AG04450 (cell line): ENCODE data around the gene RASL10A. TPM values are rescaled to one million over a fixed set of nuclear protein-coding genes. Genes with fewer than 3 reads are reported as not detected.

Experiments
- CTCF ChIA-PET: fragments of 300-600, 350-600 bp; formaldehyde crosslinking; extraction: SDS; loops from one replicate; lab custom pipeline; 2022; ENCODE audit warnings: antibody characterized with exemption, inconsistent platforms; lab: Charles Lee
- POLR2A ChIA-PET: fragments of 350-600 bp; formaldehyde crosslinking; extraction: SDS; loops from one replicate; lab custom pipeline; 2021; ENCODE audit warnings: antibody characterized with exemption, inconsistent platforms; lab: Yijun Ruan, JAX
- DNase-seq: peaks from one replicate; pipeline ENCODE4 v3.0.0-alpha.2; 2011; ENCODE audit warnings: low read depth, low spot score
- H3K27ac ChIP-seq: one replicate; pipeline ENCODE4 v1.5.1; 2012; ENCODE audit warnings: low read depth, low read length, control low read depth
- H3K27me3 ChIP-seq: one replicate; pipeline ENCODE4 v1.6.0; 2012; ENCODE audit warnings: low read length; ENCODE audit not compliant: control insufficient read depth, insufficient read depth
- H3K4me3 ChIP-seq: 2 replicates; pipeline ENCODE4 v1.5.1; 2011; ENCODE audit warnings: mild to moderate bottlenecking, low read depth, low read length, control low read depth
- H3K9me3 ChIP-seq: 2 replicates; pipeline ENCODE4 v1.5.1; 2012; ENCODE audit warnings: low read length; ENCODE audit not compliant: control insufficient read depth, insufficient read depth
- CTCF ChIP-seq: IDR thresholded peaks from 2 replicates; pipeline ENCODE4 v1.5.1; 2011; ENCODE audit warnings: low read depth, low read length, control low read depth, inconsistent platforms
- polyA plus RNA-seq: library from polyadenylated mRNA; depleted of rRNA; stranded (reverse); fragments of >200 nt; gene quantifications from 2 replicates; pipeline ENCODE4 v1.2.3, GENCODE V29; 2011

Gene RASL10A
- polyA plus RNA-seq, 1 experiment = not detected

GRCh38 chr22:29331213-29331612 is 15.7 kb upstream of the RASL10A start:
- ChIA-PET CTCF (no interaction called here), POLR2A (no interaction called here)
- Histone ChIP-seq H3K4me3 (no peak overlapping the region), H3K27ac (no peak overlapping the region), H3K9me3 (no peaks in the 10 kb centered on the region; the same call in 1 of the 2 replicates), H3K27me3 (no peaks in the 10 kb centered on the region)
- no peak for TF ChIP-seq CTCF
- no peak for DNase-seq

GRCh38 chr22:29330753-29331152 is 15.3 kb upstream of the RASL10A start:
- CTCF ChIA-PET = no interaction called here
- no peak overlapping the region for H3K4me3 ChIP-seq
- no peak for TF ChIP-seq CTCF
- no peaks in the 10 kb centered on the region; the same call in 1 of the 2 replicates for H3K9me3 ChIP-seq
- H3K27me3 ChIP-seq = no peaks in the 10 kb centered on the region
- DNase-seq = no peak
- POLR2A ChIA-PET = no interaction called here
- no peak overlapping the region for H3K27ac ChIP-seq

GRCh38 chr22:29330291-29330690 is 14.8 kb upstream of the RASL10A start:
- no peaks in the 10 kb centered on the region; the same call in 1 of the 2 replicates for H3K9me3 ChIP-seq
- H3K27ac ChIP-seq = no peak overlapping the region
- CTCF ChIA-PET = no interaction called here
- no peaks in the 10 kb centered on the region for H3K27me3 ChIP-seq
- no peak for DNase-seq
- no peak overlapping the region for H3K4me3 ChIP-seq
- TF ChIP-seq CTCF = no peak
- POLR2A ChIA-PET = no interaction called here

- no peak for TF ChIP-seq CTCF
- Histone ChIP-seq H3K27ac (no peak overlapping the region), H3K4me3 (no peak overlapping the region), H3K9me3 (no peaks in the 10 kb centered on the region; the same call in 1 of the 2 replicates), H3K27me3 (no peaks in the 10 kb centered on the region)
- DNase-seq = no peak
- CTCF ChIA-PET = no interaction called here
- POLR2A ChIA-PET = no interaction called here
Observed at GRCh38 chr22:29329581-29329980, 14.1 kb upstream of the RASL10A start.

GRCh38 chr22:29328566-29329500 is 13.3 kb upstream of the RASL10A start:
- ChIA-PET CTCF (no interaction called here), POLR2A (no interaction called here)
- Histone ChIP-seq H3K27me3 (no peaks in the 10 kb centered on the region), H3K9me3 (no peaks in the 10 kb centered on the region; the same call in 1 of the 2 replicates), H3K4me3 (no peak overlapping the region), H3K27ac (no peak overlapping the region)
- no peak for TF ChIP-seq CTCF
- DNase-seq = no peak
